T1000 (cell line): ENCODE results near the gene PLCG2.

Experiments
- DNase-seq: peaks from one replicate; lab custom pipeline; 2025; ENCODE audit warnings: mixed read lengths; lab: John Stamatoyannopoulos, UW

The PLCG2 gene

DNA sequence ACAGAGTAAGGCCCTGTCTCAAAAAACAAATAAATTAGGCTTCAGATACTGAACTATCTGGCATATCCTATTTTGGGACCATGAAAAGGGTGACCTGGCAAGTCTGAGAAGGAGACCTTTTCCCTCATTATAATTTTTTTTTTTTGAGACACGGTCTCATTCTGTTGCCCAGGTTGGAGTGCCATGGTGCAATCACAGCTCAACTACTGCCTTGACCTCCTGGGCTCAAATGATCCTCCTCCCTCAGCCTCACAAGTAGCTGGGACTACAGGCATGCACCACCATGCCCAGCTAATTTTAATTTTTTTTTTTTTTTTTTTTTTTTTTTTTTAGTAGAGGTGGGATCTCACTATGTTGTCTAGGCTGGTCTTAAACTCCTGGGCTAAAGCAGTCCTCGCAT lies 37.3 kb downstream of the PLCG2 start:
- no peak for DNase-seq

DNA sequence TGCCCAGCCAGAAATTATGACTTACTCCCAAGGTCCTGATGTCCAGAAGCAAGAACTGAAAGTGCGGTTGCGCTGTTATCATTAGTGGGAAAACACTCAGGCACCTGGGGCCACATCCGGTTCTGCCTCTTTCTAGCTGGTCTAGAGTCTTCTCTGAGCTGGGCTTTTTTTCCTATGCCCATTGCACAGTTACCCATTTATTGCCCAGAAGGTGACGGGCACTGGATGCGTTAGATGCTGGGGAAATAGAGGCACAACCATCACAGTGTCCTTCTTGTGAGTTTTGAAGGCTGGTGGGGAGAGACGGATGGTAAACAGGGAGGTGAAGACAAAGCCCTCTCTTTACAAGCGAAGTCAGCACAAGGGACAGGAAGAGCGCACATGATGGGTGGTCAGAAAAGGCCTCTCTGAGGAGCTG lies 37.7 kb downstream of the PLCG2 start:
- no peak for DNase-seq

DNA sequence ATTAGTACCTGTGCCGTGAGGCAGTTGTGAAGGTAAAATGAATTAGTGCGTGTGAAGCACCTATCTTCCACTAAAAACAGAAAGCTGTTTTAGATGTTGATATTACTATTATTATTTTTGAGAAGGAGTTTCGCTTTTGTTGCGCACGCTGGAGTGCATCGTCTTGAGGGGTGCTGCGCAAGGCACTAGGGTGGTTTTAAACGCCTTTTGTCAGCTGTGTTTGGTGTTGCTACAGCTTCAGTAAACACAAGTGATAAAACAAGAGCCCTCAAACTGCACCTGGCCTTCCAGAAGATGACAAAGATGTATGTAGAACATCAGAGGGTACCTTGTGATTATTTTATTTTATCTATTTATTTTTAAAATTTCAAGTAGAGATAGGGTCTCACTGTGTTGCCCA lies 38.2 kb downstream of the PLCG2 start:
- no peak for DNase-seq

DNA sequence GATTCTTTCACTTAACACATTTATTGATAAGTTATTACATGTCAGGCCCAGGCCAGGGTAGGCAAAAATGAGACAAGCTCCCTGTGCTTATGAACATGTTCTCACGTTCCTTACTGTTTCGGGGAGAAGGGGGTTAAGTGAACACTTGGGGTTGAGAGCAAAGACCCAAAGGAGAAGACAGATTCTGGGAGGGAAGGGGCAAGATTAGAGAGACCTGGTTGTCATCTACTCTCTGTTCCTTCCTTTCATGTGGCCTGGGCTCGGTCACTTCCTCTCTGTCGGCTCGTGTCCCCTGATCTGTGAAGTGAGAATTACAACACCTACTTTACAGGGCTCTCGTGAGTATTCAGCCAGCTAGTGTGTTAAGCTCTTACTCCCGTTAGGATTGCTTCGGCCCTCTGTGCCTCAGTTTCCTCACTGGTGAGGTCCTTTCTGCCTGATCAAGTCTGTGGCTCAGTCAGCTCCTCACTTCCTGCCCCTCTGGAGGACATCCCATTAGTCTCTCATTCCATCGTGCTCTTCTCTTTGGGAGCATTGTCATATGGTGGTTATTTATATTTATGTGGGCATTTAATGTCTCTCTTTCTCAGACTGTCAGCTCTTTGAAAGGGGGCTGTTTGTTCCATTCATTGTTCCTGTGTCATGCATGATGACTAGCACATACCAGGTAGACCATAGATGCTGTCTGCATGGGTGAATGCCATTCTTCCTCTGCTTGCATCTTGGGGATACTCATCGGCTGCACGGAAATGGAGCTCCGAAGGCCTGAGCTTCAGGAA lies 38.9 kb downstream of the PLCG2 start:
- no peak for DNase-seq

DNA sequence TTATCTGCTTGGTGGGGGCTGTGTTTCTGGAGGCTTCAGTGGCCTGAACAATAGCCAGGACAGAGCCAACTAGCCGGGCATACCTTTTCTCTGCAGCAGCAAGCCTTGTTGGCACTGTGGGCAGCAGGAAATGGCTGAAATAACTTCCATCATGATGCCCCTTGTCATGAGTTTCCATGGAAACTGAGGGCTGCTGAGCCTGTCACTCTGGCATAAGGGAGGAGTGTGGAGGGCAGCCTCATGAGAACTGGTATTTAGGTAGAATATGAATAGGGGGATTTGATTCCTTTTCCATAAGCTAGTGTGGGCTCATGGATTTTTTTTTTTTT lies 39.4 kb downstream of the PLCG2 start:
- no peak for DNase-seq

- DNase-seq, result no peak
These were observed 39.8 kb downstream of the PLCG2 start for GRCh38 chr16:81818905-81819304.

DNA sequence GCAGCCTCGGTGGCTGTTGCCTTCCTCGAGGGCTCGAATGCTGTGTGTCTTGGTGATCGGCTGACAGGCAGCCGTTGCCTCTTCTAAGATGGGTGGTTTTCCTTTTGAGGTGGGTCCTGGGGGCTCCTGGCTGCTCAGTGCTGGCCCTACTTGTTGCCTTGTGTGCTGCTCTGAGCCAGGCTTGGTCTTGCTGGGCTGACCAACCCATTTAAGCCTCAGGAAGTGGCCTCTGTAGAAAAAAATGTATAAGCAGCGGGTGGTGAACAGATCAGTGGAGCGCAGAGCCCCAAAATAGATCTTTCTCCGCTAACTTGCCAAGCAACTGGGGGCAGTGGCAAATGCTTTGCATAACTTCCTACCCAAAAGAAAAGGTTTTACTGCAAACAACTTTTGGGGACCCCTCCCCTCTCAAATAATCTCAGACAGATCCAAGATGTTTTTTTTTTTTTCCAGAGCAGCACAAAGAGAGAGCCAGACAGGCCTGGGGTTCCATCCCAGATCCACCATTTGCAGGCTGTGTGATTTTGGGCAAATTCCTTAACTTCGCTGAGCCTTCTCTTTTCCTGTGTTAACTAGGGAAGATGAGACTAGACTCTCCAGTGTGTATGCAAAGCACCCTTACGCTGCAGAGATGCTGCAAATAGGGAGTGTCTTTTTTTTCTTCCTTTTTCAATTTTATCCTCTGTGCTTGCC lies 42.5 kb downstream of the PLCG2 start:
- DNase-seq, result no peak

DNA sequence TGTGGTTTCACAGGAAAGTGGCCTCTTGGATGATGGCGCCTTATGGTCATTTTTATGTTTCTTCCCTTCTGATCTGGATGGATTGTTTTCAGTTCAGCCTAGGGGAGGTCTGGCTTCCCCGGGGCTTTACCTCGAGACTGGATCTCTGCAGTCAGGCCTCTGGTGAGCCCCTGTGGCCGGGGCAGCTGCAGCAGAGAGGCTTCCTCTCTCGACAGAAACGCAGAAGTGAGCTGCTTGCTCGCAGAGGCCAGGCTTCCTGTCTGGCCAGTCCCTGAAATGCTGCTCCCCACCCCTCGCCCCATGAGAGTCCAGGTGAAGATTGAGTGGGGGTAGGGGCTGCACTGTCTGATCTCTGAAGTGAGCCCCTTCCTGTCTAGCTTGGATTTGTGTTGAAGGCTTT lies 44.0 kb downstream of the PLCG2 start:
- no peak for DNase-seq

- DNase-seq, result no peak
These were observed 44.6 kb downstream of the PLCG2 start for GRCh38 chr16:81823734-81824133.

DNA sequence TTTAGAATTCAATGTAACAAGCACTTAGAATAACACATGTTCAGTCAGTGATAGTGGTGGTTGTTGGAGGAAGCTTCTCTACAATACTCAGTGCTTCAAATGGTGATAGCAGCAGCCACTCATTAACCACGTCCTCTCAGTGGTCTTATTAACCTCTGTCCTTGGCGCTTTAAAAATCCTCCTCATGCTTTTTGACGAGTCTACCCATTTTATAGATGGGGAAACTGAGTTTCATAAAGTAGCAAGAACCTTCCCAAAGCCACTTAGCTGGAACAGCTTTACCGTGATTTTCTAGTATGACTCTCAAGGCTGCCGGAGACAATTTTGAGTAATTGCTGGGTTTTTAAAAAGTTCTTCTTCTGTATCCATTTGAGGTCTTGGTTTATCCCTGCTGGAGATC lies 47.4 kb downstream of the PLCG2 start:
- no peak for DNase-seq

GRCh38 chr16:81830845-81831540 lies 51.9 kb downstream of the PLCG2 start:
- no peak for DNase-seq

- DNase-seq, result no peak
These were observed 52.6 kb downstream of the PLCG2 start for GRCh38 chr16:81831722-81832126.

- no peak for DNase-seq
These were observed 53.9 kb downstream of the PLCG2 start for GRCh38 chr16:81832801-81833547.

GRCh38 chr16:81833751-81834150 lies 54.7 kb downstream of the PLCG2 start:
- no peak for DNase-seq

DNA sequence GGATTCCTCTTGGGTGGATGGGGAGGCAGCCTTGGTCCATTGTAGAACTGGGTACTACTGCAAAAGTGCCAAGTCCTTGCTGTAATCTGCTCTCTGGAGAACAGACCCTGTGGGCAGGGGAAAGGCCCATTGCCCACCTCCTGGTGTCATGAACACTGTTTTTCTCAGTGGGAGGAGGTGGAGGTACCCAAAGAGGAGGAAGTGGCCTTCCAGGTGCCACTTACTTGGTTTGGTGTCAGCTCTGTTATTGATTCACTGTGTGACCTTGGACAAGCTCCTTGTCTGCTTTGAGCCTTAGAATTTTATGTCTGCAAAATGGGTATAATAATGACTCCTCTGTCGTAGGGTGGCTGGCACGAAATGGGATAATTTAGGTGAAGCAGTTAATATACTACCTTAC lies 55.8 kb downstream of the PLCG2 start:
- no peak for DNase-seq

DNA sequence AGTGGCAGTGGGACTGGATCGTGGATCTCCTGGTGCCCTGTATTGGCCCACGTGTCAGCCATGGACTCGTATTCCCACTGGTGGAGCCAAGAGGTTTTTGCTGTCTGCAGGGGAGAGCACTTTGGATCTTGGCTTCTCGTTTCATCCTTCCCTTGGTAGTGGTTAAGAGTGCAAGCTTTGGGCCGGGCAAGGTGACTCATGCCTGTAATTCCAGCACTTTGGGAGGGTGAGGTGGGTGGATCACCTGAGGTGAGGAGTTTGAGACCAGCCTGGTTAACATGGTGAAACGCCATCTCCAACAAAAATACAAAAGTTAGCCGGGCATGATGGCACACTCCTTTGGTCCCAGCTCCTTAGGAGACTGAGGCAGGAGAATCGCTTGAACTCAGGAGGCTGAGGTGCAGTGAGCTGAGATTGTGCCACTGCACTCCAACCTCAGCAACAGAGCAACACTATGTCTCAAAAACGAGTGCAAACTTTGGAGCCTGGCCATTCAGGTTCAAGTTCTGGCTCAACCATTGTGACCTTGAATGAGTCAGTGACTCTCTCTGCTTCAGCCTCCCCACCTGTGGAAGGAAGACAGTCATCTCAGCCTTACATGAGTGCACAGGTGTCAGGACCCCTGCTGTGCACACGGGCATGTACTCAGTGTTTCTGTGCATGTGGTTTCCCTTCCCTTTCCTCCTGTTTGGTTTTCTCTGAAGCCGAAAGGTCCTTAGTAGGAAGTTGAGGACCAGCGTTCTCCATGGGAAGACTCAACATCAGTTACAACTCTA lies 57.4 kb downstream of the PLCG2 start:
- no peak for DNase-seq

GRCh38 chr16:81837312-81837751 lies 58.2 kb downstream of the PLCG2 start:
- no peak for DNase-seq

- no peak for DNase-seq
These were observed 59.7 kb downstream of the PLCG2 start for GRCh38 chr16:81838794-81839193.

GRCh38 chr16:81841722-81842121 lies 62.6 kb downstream of the PLCG2 start:
- DNase-seq, result no peak

DNA sequence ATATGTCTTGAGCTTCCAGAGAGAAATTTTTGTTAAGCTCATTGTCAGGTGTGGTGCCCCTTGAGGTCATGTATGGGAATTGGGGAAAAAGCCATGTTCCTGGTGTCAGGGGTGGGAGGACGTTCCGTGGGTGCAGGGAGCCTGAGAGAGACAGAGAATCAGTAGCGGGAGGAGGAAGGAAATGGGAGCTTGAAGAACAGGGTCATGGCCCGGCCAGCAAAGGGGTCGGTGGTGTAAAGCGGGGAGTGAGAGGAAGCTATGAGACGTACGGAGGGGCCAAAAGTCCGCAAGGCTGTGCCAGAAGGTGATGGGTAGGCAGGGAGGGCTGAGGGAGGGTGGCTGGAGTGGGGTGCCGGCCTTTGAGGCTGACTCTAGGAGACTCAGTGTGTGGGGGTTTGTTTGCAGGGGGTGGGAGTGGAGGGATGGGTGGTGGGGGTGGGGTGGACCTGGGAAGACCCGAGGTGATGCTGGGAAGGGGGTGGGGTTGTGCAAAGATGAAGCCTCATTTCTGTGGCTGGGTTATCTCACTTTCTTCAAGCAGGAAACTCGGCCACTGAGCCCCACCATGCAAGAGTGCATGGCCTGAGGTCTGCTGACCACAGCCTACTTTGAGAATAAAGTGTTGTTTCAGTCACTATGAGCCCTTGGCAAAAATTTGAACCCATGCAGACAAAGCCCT lies 63.6 kb downstream of the PLCG2 start:
- no peak for DNase-seq

DNA sequence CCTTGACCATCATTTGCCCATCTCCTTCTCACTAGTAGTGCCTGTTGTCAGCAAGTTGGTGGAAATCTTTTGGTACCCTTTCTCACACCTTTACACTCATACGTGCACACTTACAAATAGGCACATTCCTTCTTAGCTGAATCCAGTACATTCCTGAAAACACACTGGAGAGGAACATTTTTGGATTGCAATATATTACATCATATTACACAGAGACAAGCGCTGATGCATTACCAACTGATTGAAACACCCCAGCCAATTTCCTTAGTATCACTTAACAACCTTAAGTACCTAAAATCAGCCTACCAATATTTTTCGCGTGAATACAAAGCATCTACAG lies 64.1 kb downstream of the PLCG2 start:
- no peak for DNase-seq
